HG03045 (cell line): Measurements from ENCODE around the gene SMIM33.
"Not testable (repeated sequence)": the region's sequence is repeated elsewhere in the genome, so short reads cannot be mapped to it uniquely, and the experiment has no call there.

ENCODE experiments used
- ATAC-seq: cut with Tn5 transposase; IDR thresholded peaks from one replicate; pipeline ENCODE4 v1.9.1; 2021; ENCODE audit warnings: mild to moderate bottlenecking, moderate library complexity; ENCODE audit not compliant: unreplicated experiment

The SMIM33 gene

DNA sequence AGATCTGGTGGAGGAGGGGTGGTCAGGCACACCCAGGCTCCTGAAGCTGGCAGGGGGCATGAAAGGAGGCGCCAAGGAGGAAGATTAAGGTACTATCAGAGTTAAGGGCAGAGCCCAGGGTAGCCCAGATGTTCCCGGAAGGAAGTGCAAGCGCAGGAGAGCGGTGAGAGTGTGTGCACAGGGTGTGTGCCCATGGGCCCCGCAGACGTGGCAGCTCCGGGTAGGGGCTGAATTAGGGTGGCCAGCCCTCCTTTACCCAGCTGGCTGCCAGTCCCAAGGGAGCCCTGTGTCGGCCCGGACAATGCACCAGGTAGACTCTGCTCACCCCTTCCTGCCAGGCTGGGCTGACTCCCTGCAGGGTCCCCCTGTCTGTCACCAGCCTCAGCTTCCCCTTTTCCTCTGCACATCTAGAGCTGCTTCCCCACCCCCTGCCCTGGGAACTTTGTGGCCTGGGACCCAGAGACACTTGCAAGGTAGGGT is at the start of gene SMIM33:
Gene SMIM33 (plus strand): TSS at position 184 of the 480 bp plus-strand sequence. CDS start 118 bp downstream, at position 302.
- no peak for ATAC-seq

DNA sequence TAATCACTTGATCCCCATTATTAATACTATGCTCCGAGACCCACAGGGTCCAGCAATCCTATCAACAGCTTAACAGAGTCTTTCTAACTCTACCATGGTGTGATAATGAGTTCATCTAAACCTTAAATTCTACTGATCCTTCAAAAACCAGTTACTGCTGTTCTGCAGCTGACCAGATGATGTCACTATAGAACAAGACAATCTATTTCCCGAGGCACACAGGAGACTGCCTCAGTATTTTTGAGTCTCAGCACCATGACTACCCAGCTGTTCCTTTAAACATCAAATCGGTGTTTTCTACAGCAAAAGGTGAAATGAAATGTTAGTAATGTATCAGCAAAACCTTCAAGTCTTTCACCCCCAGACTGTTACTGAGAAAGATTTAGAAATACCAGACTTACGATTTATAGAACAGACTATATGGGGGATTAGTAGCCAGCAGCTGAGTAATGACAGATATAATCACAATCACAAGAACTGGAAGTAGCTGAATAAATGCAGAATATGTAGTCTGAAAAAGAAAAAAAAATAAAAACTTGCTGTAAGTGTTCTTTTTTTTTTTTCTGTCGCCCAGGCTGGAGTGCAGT is 48.4 kb upstream of the SMIM33 start:
- ATAC-seq: no peak

DNA sequence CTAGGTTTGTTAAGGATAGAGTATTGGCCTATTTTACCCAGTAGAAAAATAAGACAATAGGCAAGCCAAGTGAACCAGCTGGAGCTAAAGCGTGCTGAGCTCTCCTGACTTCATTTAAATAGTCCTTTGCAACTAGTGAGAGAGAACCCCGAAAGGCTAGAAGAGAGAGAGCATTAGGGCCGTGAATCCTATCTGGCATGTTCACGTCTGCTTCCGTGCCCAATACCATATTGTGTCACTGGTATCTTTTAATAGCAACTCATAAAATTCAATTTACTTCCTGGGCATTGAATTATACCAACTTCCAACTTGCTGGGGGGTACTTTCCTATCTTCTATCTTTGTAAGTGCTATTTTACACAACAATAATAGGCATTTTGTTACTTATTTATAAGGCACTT is 45.3 kb upstream of the SMIM33 start:
- ATAC-seq: no peak

DNA sequence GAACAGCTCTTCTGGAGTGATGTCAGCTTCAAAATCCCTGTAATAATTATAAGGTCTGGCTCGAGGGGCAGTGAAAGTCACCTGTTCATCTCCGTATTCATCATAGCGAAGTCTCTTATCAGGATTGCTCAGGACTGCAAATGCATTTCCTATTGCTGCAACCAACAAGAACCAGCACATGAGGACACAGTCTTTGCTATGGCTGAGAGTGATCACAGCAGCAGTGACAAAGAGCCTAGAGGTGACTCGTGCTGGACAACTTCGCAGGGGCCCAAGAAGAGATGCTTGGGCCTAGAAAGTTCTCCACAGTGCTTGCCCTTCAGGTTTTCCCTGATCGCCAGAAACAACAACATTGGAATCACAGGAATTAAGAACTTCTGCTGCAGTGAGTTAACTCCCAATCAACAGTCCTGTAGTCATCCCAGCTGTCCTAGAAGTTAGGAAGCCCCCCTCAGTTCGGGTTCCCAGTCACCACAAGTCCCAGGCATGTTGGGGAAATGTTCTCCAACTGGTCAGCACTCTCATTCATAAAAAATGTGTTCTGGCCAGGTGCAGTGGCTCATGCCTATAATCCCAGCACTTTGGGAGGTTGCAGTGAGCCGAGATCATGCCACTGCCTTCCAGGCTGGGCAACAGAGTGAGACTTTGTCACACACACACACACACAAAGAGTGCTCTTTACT is 44.5 kb upstream of the SMIM33 start:
- no peak for ATAC-seq

DNA sequence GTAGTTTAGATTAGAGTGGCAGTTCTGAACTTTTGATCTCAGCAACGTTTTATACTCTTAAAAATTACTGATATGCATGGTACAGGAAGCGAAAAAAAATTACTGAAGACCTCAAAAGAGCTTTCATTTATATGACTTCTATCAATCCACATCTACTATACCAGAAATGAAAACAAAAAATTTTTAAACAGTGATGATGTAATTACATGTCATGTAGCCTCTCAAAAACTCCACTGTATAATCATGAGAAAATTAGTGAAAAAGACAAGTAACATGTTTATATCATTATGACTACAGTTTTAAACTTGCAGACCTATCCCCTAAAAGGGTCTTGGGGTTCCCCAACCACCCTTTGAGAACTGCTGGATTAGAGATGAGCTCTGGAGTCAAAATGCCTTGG is 40.8 kb upstream of the SMIM33 start:
- ATAC-seq: no peak

DNA sequence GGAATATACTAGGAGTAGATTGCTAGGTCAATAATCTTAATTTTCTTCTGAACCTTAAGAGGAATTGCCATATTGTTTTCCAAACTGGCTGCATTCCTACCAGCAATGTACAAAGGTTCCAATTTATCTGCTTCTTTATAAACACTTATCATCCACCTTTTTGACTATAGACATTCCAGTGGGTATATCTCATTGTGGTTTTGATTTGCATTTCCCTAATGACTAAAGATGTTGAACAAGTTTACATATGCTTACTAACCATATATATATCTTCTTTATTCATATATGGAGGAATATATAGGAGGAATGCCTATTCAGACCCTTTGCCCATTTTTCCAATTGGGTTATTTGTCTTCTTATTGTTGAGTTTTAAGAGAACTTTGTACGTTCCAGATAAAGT is 39.1 kb upstream of the SMIM33 start:
- ATAC-seq: no peak

DNA sequence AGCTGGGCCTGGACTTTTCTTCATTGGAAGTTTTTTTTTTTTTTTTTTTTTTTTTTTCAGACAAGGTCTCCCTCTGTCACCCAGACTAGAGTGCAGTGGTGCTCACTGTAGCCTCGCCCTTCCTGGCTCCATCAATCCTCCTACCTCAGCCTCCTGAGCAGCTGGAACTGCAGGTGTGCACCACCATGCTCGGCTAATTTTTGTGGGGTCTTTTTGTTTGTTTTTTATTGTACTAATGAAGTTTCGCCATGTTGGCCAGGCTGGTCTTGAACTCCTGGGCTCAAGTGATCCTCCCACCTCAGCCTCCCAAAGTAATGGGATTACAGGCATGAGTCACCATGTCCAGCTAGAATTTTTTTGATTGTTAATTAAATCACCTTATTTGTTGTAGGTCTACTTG is 35.1 kb upstream of the SMIM33 start:
- ATAC-seq: no peak

DNA sequence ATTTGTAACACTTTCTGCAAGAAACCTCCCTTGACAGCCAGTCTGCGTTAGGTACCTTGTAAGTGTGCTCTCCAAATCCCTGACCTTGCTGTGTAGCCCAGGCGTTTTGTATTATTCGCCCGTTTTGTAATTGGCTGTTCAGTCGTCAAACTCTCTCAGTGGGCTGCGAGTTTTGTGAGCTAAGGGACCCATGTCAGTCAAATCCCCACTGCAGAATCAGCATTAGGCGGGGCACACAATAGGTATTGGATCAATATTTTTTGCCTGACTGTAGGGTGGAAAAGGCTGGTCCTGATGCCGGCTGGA is 32.1 kb upstream of the SMIM33 start:
- no peak for ATAC-seq

DNA sequence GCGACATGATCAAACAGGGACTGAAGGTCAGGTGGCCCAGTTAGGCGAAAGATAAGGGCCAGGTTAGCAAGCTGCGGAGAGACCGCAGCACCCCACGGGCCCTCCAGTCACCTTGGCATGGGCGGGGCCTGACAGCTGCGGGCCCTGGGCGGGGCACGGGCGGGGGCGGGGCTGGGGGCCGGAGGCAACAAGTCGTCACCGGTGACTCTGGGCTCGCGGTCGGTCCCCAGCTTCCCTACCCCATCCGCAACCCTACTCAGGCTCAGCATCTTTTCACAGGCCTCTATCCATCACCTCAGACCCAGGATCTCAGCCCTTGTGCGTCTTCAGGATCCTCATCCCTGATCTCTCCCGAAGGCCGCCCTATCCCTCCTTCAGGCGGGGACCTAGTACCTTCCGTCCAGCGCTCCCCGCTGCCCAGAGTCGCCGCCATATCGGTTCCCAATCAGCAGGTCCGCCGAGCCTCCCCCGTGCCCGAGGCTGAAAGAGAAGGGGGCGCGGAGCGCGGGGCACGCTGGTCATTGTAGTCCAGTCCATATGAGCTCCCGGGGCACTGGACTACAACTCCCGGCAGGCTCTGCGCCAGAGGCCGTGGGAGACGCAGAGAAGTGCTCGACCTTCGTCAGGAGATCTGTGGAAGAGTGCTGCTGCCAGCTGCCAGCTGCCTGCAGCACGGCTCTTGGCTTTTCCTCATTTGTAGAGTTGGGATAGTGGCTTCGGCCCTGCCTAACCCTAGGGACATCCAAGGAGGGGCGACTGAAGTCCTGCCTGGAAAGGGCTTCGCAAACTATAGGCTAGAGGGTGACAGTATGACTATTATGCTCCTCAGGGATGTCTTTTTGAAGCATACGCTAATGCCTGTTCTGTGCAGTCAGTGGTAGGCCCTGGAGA is 31.5 kb upstream of the SMIM33 start, which contains the start of gene DNAJC18:
Gene DNAJC18 (minus strand): TSS at position 513 of the 891 bp plus-strand sequence. CDS start 80 bp downstream, at position 433.
- ATAC-seq: peak; percentile 94

DNA sequence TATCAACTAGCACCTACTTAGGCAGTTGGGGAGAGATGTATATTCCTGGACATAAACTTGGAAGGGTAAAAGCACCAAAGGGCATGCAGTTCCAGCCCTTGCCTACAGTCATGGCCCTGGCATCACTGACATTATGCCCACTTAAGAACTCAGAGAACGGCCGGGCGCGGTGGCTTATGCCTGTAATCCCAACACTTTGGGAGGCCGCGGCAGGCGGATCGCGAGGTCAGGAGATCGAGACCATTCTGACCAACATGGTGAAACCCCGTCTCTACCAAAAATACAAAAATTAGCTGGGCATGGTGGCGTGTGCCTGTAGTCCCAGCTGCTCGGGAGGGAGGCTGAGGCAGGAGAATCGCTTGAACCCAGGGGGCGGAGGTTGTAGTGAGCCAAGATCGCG is 30.4 kb upstream of the SMIM33 start:
- not testable (repeated sequence) for ATAC-seq

DNA sequence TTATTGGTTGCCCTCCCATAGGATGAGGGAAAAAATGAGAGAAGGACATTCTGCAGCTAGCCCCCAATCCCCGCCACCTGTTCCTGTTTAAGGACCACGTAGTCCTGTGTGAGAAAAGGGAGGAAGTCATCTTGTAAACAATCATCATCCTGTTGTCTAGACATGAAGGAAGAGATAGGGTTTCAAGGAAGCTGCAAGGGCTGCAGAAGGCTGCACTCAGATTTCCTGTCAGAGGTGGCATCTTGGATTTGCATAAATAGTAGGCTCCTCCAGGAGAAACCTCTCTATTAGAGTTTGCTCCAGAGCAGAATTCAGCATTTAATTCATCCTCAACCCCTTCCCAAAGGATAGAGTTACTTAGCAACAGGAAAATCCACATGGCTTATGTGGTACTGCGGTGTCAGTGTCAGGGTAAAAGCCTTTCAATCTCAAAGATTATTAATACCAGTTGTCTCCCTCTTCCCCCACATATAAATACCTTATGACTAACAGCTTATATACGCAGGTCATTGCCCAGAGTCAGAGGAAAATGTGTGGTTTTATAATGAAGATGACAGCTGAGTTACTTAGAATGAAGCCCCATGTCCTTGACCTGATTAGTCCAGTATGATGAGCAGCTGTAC is 26.9 kb upstream of the SMIM33 start:
- no peak for ATAC-seq

DNA sequence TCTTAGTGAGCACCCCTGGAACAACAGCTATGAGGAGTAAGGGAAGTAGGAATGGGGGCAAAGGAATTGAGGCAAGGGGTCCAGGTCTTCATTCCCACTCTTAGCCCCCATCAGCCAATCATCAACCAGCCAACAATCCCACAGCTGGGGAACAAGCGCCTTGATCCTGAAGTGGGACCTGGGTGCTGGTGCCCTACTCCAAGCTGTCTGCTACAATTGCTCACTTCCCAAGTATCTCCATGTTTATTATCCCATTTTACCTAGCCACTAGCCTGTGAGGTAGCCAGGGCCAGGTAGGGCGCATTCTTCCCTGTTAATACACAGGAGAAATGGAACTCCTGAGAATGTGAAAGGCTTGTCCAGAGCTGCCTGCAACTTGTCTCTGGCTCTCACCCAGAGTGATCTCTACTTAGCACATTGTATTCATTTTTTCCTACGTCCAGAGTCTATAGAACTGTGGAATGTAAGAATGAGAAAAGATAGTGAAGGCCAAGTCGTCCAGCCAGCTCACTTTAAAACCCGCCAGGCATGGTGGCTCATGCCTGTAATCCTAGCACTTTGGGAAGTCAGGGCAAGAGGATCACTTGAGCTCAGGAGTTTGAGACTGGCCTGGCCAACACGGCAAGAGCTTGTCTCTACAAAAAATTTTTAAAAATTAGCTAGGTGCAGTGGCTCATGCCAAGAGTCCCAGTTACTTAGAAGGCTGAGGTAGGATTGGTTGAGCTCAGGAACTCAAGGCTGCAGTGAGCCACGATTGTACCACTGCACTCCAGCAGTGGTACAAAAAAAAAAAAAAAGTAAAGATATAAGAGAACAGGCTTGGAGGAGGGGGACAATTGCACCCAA is 25.3 kb upstream of the SMIM33 start:
- ATAC-seq: no peak

DNA sequence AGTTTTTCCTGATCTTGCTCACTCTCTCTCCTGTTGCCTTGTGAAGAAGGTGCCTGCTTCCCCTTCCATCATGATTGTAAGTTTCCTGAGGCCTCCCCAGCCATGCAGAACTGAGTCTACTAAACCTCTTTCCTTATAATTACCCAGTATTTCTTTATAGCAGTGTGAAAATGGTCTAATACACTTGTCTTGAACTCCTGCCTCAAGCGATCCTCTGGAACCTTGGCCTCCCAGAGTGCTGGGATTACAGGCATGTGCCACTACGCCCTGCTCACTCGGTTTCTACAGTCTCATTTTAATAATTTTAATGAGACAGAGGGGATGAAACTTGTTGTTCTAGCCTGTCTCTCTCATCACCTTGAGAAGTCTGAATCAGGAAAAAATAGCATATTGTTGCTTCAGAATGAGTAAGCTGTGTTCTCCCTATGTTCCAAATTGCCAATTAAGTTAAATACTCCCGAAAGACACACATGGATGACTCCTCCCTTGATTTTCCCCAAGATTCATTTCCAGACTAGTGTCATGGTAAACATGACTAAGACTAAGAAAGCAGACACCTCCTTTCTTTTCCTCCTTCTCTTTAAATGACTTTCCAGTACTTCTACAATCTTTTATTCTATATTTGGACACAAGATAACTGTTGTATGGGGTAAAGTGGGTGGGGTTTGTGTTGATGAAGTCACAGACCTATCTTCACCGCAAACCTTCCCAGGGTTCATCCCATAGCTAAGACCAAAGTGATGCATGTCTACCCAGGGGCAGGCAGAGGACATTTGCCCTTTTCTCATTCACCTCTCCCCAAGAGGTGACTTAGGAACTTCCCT is 23.6 kb upstream of the SMIM33 start:
- ATAC-seq: peak; percentile 67

DNA sequence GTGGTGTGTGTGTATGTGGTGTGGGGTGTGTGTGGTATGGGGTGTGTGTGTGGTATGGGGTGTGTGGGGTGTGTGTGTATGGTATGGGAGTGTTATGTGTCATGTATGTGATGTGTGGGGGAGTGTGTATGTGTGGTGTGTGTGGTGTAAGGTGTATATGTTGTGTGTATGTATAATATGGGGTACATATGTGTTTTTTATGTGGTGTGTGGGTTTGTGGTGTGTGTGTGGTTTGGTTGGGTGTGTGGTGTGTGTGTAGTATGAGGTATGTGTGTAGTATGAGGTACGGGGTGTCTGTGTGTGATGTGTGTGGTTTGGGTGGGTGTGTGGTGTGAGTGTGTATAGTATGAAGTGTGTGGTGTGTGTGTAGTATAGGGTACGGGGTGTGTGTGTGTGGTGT is 19.6 kb upstream of the SMIM33 start:
- no peak for ATAC-seq

DNA sequence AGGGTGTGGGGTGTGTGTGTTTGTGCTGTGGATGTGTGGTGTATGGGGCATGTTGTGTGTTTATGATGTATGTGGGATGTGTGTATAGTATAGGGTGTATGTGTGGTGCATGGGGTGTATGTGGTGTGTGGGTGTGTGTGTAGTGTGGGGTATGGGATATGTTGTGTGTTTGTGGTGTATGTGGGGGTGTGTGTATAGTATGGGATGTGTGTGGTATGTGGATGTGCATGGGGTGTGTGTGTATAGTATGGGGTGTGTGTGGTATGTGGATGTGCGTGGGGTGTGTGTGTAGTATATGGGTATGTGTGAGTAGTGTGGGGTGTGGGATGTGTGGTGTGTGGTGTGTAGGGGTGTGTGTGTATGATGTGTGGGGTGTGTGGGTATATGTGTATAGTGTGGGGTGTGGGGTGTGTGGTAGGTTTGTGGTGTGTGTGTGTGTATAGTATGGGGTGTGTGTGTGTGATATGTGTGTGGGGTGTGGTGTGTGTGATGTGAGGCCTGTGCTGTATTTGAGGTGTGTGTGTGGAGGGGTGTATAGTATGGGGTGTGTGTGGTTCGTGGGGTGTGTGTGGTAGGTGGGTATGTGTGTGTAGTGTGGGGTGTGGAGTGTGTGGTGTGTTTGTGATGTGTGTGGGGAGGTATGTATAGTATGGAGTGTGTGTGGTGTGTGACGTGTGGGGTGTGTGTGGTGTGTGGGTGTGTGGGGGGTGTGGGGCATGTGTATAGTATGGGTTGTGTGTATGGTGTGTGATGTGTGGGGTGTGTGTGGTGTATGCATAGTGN is 18.7 kb upstream of the SMIM33 start:
- no peak for ATAC-seq

DNA sequence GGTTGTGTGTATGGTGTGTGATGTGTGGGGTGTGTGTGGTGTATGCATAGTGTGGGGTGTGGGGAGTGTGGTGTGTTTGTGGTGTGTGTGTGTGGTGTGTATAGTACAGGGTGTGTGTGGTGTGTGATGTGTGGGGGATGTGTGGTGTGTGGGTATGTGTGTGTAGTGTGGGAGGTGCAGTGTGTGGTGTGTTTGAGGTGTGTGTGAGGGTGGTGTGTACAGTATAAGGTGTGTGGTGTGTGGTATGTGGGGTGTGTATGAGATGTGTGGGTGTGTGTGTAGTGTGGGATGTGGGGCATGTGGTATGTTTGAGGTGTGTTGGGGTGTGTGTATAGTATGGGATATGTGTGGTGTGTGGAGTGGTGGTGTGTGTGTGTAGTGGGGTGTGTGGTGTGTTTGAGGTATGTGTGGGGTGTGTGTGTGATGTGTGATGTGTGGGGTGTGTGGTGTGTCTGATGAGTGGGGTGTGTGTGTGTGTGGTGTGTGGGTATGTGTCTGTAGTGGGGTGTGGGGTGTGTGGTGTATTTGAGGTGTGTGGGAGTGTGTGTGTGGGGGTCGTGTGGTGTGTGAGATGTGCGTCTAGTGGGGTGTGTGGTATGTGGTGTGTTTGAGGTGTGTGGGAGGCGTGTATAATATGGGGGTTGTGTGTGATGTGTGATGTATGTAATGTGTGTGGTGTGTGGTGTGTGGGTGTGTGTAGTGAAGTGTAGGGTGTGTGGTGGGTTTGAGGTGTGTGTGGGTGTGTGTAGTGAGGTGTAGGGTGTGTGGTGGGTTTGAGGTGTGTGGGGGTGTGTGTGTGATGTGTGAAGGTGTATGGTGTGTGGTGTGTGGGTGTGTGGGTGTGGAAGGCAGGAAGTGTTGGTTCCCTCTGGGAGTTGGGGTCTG is 16.9 kb upstream of the SMIM33 start:
- no peak for ATAC-seq

DNA sequence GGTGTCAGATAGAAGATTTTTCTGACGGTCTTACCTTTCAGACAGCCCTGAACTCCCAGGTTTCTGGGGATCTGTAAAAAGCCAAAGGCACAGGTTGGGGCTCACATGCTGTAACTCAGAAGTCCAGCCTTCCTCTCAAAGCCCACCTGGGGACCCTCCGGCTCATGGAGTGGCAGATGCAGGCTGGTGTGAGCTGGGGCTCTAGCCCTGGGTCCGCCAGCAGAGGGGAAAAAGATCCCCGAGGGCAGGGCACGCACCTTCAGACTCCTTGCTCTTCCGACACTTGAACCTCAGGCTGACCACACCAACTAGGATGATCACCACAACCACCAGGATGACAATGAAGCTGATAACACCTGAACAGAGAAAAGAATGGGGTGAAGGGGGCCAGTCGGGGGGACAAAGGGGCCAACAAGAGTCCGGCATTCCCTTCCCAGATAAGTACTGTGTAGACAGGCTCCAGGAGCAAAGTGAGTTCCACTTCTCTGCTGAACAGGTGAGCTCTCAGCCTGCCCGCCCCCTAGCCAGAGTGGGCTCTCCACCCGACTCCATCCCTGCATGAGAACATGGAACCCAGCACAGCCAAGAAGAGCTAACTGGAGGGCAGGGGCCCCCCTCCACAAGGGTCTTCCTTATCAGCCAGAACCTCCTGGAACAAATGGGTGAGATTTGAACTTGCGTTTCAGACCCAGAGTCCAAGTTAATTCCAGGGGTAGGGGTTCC is 16.1 kb upstream of the SMIM33 start:
- ATAC-seq: no peak
